ENCODE results near the gene CCL22. TPM values are rescaled to one million over a fixed set of nuclear protein-coding genes. Genes with fewer than 3 reads are reported as not detected.

Gene CCL22
- total RNA-seq, 1 experiment from 2014 or later: not detected

DNA sequence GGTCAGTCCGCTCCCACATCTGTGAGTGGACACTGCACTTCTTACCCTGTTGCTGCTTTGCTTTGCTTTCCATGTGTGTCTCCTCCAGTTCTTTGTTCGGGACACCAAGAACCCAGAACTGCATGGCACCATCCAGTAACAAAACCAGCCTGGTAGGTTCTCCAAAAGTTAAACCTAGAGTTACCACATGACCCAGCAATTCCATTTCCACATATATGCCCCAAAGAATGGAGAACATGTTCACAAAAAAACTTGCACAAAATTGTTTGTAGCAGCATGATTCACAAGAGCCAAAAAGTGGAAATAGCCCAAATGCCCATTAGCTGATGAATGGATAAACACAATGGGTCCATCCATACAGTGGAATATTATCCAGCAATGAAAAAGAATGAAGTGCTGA, 10.3 kb upstream of the CCL22 start:
- no peaks in the 10 kb centered on the region for H3K23me2 ChIP-seq (ENCODE audit: insufficient read length, low read depth, low read length, poor library complexity, severe bottlenecking)
- no peak for DNase-seq
- Mint-ChIP-seq H3K27ac (no peak overlapping the region), H3K9me3 (no peaks in the 10 kb centered on the region; a peak in 1 of 5 replicates), H3K36me3 (ENCODE audit: insufficient read depth in 1 of 3, low read depth in 3 of 3) (no peaks in the 10 kb centered on the region), H3K4me1 (no peaks in the 10 kb centered on the region), H3K4me3 (no peak overlapping the region), H3K27me3 (ENCODE audit: low read depth) (peaks cover 30% of the 10 kb centered on the region)
- no peak overlapping the region for H3K27ac ChIP-seq (ENCODE audit: insufficient read length, low read depth, low read length)
- H3K79me2 ChIP-seq (ENCODE audit: insufficient read depth, low read length): no peaks in the 10 kb centered on the region
- no peak overlapping the region for H3K23ac ChIP-seq (ENCODE audit: insufficient read length, low read depth, low read length)
- H3K9ac ChIP-seq (ENCODE audit: extremely low read depth, insufficient read length, low read length): no peak overlapping the region
- no peak overlapping the region for H3K4ac ChIP-seq (ENCODE audit: low read depth, low read length)
- TF ChIP-seq, protein P1, sequence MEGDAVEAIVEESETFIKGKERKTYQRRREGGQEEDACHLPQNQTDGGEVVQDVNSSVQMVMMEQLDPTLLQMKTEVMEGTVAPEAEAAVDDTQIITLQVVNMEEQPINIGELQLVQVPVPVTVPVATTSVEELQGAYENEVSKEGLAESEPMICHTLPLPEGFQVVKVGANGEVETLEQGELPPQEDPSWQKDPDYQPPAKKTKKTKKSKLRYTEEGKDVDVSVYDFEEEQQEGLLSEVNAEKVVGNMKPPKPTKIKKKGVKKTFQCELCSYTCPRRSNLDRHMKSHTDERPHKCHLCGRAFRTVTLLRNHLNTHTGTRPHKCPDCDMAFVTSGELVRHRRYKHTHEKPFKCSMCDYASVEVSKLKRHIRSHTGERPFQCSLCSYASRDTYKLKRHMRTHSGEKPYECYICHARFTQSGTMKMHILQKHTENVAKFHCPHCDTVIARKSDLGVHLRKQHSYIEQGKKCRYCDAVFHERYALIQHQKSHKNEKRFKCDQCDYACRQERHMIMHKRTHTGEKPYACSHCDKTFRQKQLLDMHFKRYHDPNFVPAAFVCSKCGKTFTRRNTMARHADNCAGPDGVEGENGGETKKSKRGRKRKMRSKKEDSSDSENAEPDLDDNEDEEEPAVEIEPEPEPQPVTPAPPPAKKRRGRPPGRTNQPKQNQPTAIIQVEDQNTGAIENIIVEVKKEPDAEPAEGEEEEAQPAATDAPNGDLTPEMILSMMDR (conservative IDR thresholded peaks at IDR 0.05): no peak
- no peak overlapping the region for H2BK12ac ChIP-seq (ENCODE audit: insufficient read length, low read depth, low read length)
- no peak overlapping the region for H2BK5ac ChIP-seq (ENCODE audit: insufficient read length, low read length)
- H3T11ph ChIP-seq (ENCODE audit: low read length): no peak overlapping the region
- no peak overlapping the region for H4K8ac ChIP-seq (replicated peaks; ENCODE audit: insufficient read length, low read depth, low read length)
- no peak overlapping the region for H2AK5ac ChIP-seq (ENCODE audit: insufficient read length, low read length)
- H3K27me3 ChIP-seq (ENCODE audit: insufficient read depth, low read length): no peaks in the 10 kb centered on the region
- no peak overlapping the region for H3K4me2 ChIP-seq (ENCODE audit: insufficient read depth, insufficient read length, low read length)
- H3K14ac ChIP-seq (ENCODE audit: insufficient read depth, low read length): no peak overlapping the region
- H3K9me3 ChIP-seq (ENCODE audit: control insufficient read depth, low read depth, low read length): no peaks in the 10 kb centered on the region
- no peak overlapping the region for H4K5ac ChIP-seq (ENCODE audit: insufficient read length, low read depth, low read length)
- no peak overlapping the region for H4K91ac ChIP-seq (ENCODE audit: insufficient read length, low read depth, low read length)
- WGBS (ENCODE audit: extremely low coverage, insufficient read length, low lambda C conversion rate): no CpG with 5 or more reads among the region's 2 CpGs
- H3K18ac ChIP-seq (ENCODE audit: insufficient read length, low read depth, low read length): no peak overlapping the region
- H2BK20ac ChIP-seq (ENCODE audit: low read depth, low read length, poor library complexity, severe bottlenecking): no peak overlapping the region
- no peak overlapping the region for H2BK15ac ChIP-seq (ENCODE audit: low read depth, low read length)
- H3K56ac ChIP-seq (ENCODE audit: insufficient read length, low read depth, low read length): no peak overlapping the region
- no peaks in the 10 kb centered on the region for H3K79me1 ChIP-seq (ENCODE audit: insufficient read depth, low read depth, low read length, poor library complexity, severe bottlenecking)
- H4K20me1 ChIP-seq (ENCODE audit: control insufficient read depth, insufficient read depth, insufficient read length): no peaks in the 10 kb centered on the region
- no peaks in the 10 kb centered on the region for H3K4me1 ChIP-seq (ENCODE audit: insufficient read depth, low read length)
- no peak overlapping the region for H2AFZ ChIP-seq (ENCODE audit: low read length)
- H2BK120ac ChIP-seq (ENCODE audit: low read depth, low read length, poor library complexity, severe bottlenecking): no peak overlapping the region

Measured in H9 (cell line).